DMS53 treated with DMSO at 0.1 percent for 48 hours (cell line): Measurements from ENCODE around the gene CCDC92.
A peak's percentile ranks its signal among the peaks of the same experiment; 100 is the strongest.

Source experiments
- DNase-seq: peaks from one replicate; lab custom pipeline; 2025; ENCODE audit not compliant: unreplicated experiment; lab: John Stamatoyannopoulos, UW

CCDC92 gene

GRCh38 chr12:124002654-124003053 is 30.0 kb upstream of the CCDC92 start:
- no peak for DNase-seq

- DNase-seq: no peak
Measured at GRCh38 chr12:124002021-124002644, 29.5 kb upstream of the CCDC92 start.

GRCh38 chr12:124001343-124001742 is 28.7 kb upstream of the CCDC92 start:
- DNase-seq: no peak

GRCh38 chr12:124000111-124000510 is 27.5 kb upstream of the CCDC92 start:
- no peak for DNase-seq

GRCh38 chr12:123998991-123999359 is 26.3 kb upstream of the CCDC92 start:
- no peak for DNase-seq

- DNase-seq: no peak
Measured at GRCh38 chr12:123998344-123998990, 25.8 kb upstream of the CCDC92 start.

- DNase-seq: no peak
Measured at GRCh38 chr12:123997908-123998307, 25.3 kb upstream of the CCDC92 start.

GRCh38 chr12:123997033-123997822 is 24.6 kb upstream of the CCDC92 start:
- DNase-seq: no peak

- DNase-seq: no peak
Measured at GRCh38 chr12:123996581-123996980, 23.9 kb upstream of the CCDC92 start.

GRCh38 chr12:123995023-123995748 is 22.6 kb upstream of the CCDC92 start:
- no peak for DNase-seq

- no peak for DNase-seq
Measured at GRCh38 chr12:123992118-123992825, 19.6 kb upstream of the CCDC92 start.

- no peak for DNase-seq
Measured at GRCh38 chr12:123991372-123991951, 18.8 kb upstream of the CCDC92 start.

- DNase-seq: no peak
Measured at GRCh38 chr12:123990511-123990910, 17.9 kb upstream of the CCDC92 start.

- no peak for DNase-seq
Measured at GRCh38 chr12:123989753-123990152, 17.1 kb upstream of the CCDC92 start.

GRCh38 chr12:123989168-123989567 is 16.5 kb upstream of the CCDC92 start:
- DNase-seq: no peak

- DNase-seq: no peak
Measured at GRCh38 chr12:123987022-123987421, 14.4 kb upstream of the CCDC92 start.

- no peak for DNase-seq
Measured at GRCh38 chr12:123986374-123986965, 13.8 kb upstream of the CCDC92 start.

- no peak for DNase-seq
Measured at GRCh38 chr12:123984903-123985302, 12.3 kb upstream of the CCDC92 start.

- DNase-seq: peak; percentile 40
Measured at GRCh38 chr12:123983822-123984485, 11.3 kb upstream of the CCDC92 start.

- no peak for DNase-seq
Measured at GRCh38 chr12:123982269-123982668, 9.6 kb upstream of the CCDC92 start.
